ENCODE measurements around the gene PLD5.
"Not testable (repeated sequence)": the region's sequence is repeated elsewhere in the genome, so short reads cannot be mapped to it uniquely, and the experiment has no call there.

Gene PLD5

GRCh38 chr1:242065813-242066212, 458.7 kb downstream of the PLD5 start:
- no peak for DNase-seq

GRCh38 chr1:242062271-242062670, 462.2 kb downstream of the PLD5 start:
- no peak for DNase-seq

- DNase-seq = no peak
Observed at GRCh38 chr1:242059976-242060375, 464.5 kb downstream of the PLD5 start.

- not testable (repeated sequence) for DNase-seq
Observed at GRCh38 chr1:242058582-242058981, 465.9 kb downstream of the PLD5 start.

DNA sequence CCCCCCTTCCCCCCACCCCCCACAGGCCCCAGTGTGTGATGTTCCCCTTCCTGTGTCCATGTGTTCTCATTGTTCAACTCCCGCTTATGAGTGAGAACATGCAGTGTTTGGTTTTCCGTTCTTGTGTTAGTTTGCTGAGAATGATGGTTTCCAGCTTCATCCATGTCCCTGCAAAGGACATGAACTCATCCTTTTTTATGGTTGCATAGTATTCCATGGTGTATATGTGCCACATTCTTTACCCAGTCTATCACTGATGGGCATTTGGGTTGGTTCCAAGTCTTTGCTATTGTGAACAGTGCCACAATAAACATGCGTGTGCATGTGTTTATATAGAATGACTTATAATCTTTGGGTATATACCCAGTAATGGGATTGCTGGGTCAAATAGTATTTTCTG, 466.3 kb downstream of the PLD5 start:
- DNase-seq = not testable (repeated sequence)

DNA sequence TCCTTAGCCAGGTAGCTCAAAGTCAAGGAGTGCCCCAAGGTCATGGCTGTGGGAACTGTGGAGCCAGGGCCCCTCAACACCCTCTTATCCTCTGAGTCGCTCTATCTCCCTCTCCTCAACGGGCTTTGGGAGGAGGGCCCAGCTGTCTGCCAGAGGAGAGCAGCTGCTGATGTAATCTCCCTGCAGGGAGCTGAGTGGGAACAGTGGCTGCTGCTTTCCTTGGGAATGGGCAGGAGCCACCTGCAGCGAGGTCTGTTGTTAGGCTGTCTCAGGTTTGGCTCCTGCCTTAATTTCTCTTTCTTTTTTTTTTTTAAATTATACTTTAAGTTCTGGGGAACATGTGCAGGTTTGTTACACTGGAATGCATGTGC, 466.8 kb downstream of the PLD5 start:
- DNase-seq = no peak

DNA sequence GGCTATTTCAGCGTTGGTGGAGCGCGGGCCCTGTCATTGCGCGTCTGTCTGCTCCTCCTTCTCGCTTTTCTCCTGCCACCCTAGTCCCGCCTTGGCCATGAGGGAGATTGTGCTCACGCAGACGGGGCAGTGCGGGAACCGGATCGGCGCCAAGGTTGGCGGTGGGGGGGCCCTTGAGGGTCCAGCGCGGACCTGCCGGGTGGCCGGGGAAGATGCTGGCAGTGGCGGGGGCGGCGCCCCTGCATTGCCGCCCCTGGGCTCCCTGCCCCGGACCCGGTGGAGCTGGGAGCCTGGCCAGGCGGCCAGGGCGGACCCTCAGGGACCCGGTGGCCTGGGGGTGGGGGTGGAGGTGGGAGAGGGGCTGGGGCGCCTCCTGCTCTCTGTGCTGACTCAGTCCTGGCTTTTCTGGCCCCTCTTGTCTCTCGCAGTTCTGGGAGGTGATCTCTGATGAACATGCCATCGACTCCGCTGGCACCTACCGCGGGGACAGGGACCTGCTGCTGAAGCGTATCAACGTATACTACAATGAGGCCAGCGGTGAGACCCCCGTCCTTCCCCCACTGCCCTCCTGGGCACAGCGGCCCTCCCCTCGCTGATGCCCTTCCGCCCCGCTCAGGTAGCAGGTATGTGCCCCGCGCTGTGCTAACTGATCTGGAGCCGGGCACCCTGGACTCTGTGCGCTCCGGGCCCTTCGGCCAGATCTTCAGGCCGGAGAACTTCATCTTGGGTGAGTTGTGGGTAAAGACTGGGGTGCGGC, 467.3 kb downstream of the PLD5 start:
- DNase-seq = no peak

- DNase-seq = peak in 1 of 56 donors; percentile 4
Observed at GRCh38 chr1:242055749-242056320, 468.7 kb downstream of the PLD5 start.

DNA sequence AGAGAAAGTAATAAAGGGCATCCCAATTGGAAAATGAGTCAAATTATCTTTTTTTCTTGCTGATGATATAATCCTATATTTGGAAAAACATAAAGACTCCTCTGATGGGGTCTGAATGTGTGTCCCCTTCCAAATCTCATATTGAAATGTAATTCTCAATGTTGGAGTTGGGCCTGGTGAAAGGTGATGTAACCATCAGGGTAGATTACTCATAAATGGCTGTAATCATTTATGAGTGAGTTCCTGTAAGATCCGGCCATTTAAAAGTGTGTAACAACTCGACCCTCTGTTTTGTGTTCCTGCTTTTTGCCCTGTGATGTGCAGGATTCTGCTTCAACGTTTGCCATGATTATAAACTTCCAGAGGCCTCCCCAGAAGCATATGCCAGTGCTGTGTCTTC, 481.3 kb downstream of the PLD5 start:
- DNase-seq = no peak

GRCh38 chr1:242034392-242034791, 490.1 kb downstream of the PLD5 start:
- DNase-seq = no peak

GRCh38 chr1:242033447-242033846, 491.1 kb downstream of the PLD5 start:
- DNase-seq = no peak

All from nucleus accumbens (tissue), 56 donors.